ENCODE results near the gene CPSF6. TPM values are rescaled to one million over a fixed set of nuclear protein-coding genes. Genes with fewer than 3 reads are reported as not detected.
A peak's percentile ranks its signal among the peaks of the same experiment; 100 is the strongest.
"Not testable (repeated sequence)": the region's sequence is repeated elsewhere in the genome, so short reads cannot be mapped to it uniquely, and the experiment has no call there.

The CPSF6 gene
- total and polyA plus RNA-seq, 5 donors, result 21.1 to 44.8 (median 38.2) TPM

GRCh38 chr12:69262264-69262974, 23.1 kb downstream of the CPSF6 start:
- no peak for DNase-seq
- 97% methylated on average over 20 of the region's 20 CpGs for WGBS
- Histone ChIP-seq H3K9me3 (ENCODE audit: control insufficient read depth, low read length) (no peaks in the 10 kb centered on the region), H3K27me3 (ENCODE audit: control insufficient read depth, insufficient read depth) (no peaks in the 10 kb centered on the region), H3K4me1 (ENCODE audit: control insufficient read depth, insufficient read depth, low read length) (no peaks in the 10 kb centered on the region), H3K4me3 (ENCODE audit: low read length) (no peak overlapping the region), H3K27ac (ENCODE audit: low read length) (no peak overlapping the region)
- intact Hi-C loops (cut with DNase I), result no loop called here
- ATAC-seq, result no peak

- no peaks in the 10 kb centered on the region for H3K4me1 ChIP-seq (ENCODE audit: control insufficient read depth, insufficient read depth, low read length)
- no peak overlapping the region for H3K27ac ChIP-seq (ENCODE audit: low read length)
- DNase-seq (no peak), ATAC-seq (no peak)
- intact Hi-C loops (cut with DNase I), result no loop called here
- H3K27me3 ChIP-seq (ENCODE audit: control insufficient read depth, insufficient read depth), result no peaks in the 10 kb centered on the region
- H3K4me3 ChIP-seq (ENCODE audit: low read length), result no peak overlapping the region
- WGBS, result 92% methylated on average over 3 of the region's 3 CpGs
- H3K9me3 ChIP-seq (ENCODE audit: control insufficient read depth, low read length), result no peaks in the 10 kb centered on the region
Observed at GRCh38 chr12:69265205-69265604, 25.8 kb downstream of the CPSF6 start.

- DNase-seq; H3K4me1 ChIP-seq (ENCODE audit: control insufficient read depth, insufficient read depth, low read length); ATAC-seq; H3K9me3 ChIP-seq (ENCODE audit: control insufficient read depth, low read length); H3K4me3 ChIP-seq (ENCODE audit: low read length); intact Hi-C loops (cut with DNase I); H3K27ac ChIP-seq (ENCODE audit: low read length); H3K27me3 ChIP-seq (ENCODE audit: control insufficient read depth, insufficient read depth): not testable (repeated sequence)
- 90% methylated on average over 8 of the region's 8 CpGs for WGBS
Observed at GRCh38 chr12:69265633-69266032, 26.3 kb downstream of the CPSF6 start.

DNA sequence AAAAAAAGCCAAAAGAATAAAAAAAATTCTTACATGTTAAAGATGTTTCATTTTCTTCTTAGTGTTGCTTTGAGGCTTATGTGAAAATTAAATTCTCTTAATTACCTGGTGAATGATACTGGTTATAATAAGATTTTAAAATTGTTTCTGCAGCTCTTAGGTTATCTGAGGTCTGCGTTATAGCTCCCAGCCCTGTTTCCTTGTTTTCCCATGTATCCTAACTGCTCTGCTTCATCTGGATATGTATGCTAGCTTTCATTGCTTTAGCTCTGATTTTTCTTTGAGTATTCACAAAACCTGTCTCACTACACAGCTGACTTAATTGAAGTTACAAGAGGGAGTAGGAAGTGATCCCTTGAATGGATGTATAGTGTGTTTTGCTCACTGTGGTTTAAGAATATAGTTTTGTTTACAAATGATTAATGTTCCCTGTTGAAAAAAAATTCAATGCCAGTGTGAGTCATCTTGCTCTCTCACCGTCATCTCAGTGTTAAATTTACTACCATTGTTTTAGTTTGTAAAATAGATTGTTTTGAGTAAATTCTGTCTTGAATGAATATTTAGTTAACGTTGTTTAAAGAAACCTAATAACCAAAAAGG, 26.8 kb downstream of the CPSF6 start:
- WGBS, result 85% methylated on average over 3 of the region's 3 CpGs
- H3K9me3 ChIP-seq (ENCODE audit: control insufficient read depth, low read length), result no peaks in the 10 kb centered on the region

DNA sequence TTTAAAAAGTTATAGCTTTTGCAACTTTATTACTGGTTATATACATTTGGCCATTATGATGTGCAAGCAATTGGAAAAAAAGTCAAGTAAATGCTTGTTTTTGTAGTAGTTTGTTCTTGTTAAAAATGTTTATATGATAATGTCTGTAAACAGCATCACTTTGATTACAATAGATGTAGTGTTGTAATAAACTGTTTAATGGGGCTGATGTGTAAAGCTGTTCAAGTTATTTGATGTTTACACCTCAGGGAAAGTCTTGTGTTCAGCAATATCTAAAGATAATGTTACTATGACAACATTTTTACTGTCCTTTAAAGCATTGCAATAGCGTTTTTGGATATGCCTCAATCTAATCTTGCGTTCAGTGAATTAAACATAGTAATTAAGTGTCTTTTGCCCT, 30.4 kb downstream of the CPSF6 start:
- 80% methylated on average over 2 of the region's 2 CpGs for WGBS
- DNase-seq (no peak), ATAC-seq (no peak)
- no peaks in the 10 kb centered on the region for H3K27me3 ChIP-seq (ENCODE audit: control insufficient read depth, insufficient read depth)
- no peak overlapping the region for H3K27ac ChIP-seq (ENCODE audit: low read length)
- H3K4me1 ChIP-seq (ENCODE audit: control insufficient read depth, insufficient read depth, low read length), result no peaks in the 10 kb centered on the region
- no peak overlapping the region for H3K4me3 ChIP-seq (ENCODE audit: low read length)
- intact Hi-C loops (cut with DNase I), result no loop called here
- no peaks in the 10 kb centered on the region for H3K9me3 ChIP-seq (ENCODE audit: control insufficient read depth, low read length)

More for the DNA sequence above, 26.8 kb downstream of the CPSF6 start:
- intact Hi-C loops (cut with DNase I), result no loop called here
- ATAC-seq (no peak), DNase-seq (no peak)
- Histone ChIP-seq H3K4me3 (ENCODE audit: low read length) (no peak overlapping the region), H3K4me1 (ENCODE audit: control insufficient read depth, insufficient read depth, low read length) (no peaks in the 10 kb centered on the region), H3K27me3 (ENCODE audit: control insufficient read depth, insufficient read depth) (no peaks in the 10 kb centered on the region), H3K27ac (ENCODE audit: low read length) (no peak overlapping the region)

DNA sequence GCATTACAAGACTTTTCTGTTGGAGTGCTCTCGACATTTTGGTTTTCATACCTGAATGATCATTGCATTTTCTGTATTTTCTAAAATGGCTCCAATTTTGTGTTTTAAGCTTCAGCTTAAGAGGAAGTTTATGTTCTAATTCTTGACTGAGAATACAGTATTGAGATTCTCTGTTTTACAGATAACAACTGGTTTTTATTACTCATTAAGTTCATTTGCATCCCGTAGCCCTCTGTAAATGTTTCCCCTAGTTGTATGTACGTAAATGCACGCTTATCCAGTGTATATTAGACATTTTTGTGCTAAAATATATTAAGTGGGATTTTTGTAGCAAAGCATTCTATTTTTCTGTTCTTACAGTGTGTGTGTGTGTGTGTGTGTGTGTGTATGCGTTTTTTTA, 33.1 kb downstream of the CPSF6 start:
- WGBS, result 91% methylated on average over 5 of the region's 5 CpGs
- no peak overlapping the region for H3K4me3 ChIP-seq (ENCODE audit: low read length)
- H3K27ac ChIP-seq (ENCODE audit: low read length), result no peak overlapping the region
- ATAC-seq (no peak), DNase-seq (no peak)
- no peaks in the 10 kb centered on the region for H3K27me3 ChIP-seq (ENCODE audit: control insufficient read depth, insufficient read depth)
- H3K4me1 ChIP-seq (ENCODE audit: control insufficient read depth, insufficient read depth, low read length), result no peaks in the 10 kb centered on the region
- H3K9me3 ChIP-seq (ENCODE audit: control insufficient read depth, low read length), result no peaks in the 10 kb centered on the region
- intact Hi-C loops (cut with DNase I), result no loop called here

DNA sequence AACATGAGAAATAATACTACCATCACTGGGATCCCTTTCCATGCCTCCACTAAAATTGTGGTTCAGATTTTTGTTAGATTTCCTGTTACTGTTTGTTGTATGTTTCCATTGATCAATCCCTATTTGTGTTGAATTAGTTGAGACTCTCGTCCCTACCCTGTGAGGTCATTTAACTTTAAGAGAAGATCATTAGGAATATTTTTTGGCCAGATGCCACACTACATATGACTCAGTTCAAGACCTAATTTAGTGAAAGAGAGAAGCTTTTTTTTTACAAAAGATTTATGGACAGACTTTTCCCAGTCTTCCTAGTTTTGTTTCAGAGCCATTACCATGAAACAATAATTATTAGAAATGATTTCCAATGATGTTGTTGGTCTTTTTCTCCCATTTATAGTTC, 35.5 kb downstream of the CPSF6 start:
- WGBS, result 39% methylated on average over 1 of the region's 1 CpG
- H3K4me1 ChIP-seq (ENCODE audit: control insufficient read depth, insufficient read depth, low read length), result no peaks in the 10 kb centered on the region

DNA sequence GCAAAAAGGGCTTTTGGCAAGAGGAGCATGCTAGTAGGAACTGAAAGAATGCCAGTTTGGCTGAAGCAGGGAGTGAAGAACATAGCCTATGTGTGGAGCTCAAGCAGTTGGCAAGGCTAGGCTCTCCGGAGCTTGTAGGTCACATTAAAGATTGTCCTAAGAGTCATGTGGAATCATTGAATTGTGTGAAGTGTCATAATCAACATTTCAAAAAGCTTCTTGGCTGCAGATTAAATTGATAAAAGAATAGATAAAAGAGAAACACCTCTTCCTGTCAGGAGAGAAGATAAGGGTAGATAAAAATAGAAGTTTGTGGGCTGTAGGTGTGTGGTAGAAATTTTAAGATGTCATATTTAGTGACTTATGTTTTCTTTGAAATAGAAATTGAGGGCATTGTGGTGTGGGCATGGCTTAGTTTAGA, 36.1 kb downstream of the CPSF6 start:
- no peaks in the 10 kb centered on the region for H3K9me3 ChIP-seq (ENCODE audit: control insufficient read depth, low read length)
- no peaks in the 10 kb centered on the region for H3K27me3 ChIP-seq (ENCODE audit: control insufficient read depth, insufficient read depth)
- DNase-seq (no peak), ATAC-seq (peak in 1 of 2 donors; percentile 58)
- H3K27ac ChIP-seq (ENCODE audit: low read length), result no peak overlapping the region
- intact Hi-C loops (cut with DNase I), result no loop called here
- H3K4me3 ChIP-seq (ENCODE audit: low read length), result no peak overlapping the region
- 26% methylated on average over 1 of the region's 1 CpG for WGBS
- H3K4me1 ChIP-seq (ENCODE audit: control insufficient read depth, insufficient read depth, low read length), result no peaks in the 10 kb centered on the region

More for the DNA sequence above, 35.5 kb downstream of the CPSF6 start:
- no peaks in the 10 kb centered on the region for H3K9me3 ChIP-seq (ENCODE audit: control insufficient read depth, low read length)
- no peak overlapping the region for H3K4me3 ChIP-seq (ENCODE audit: low read length)
- intact Hi-C loops (cut with DNase I), result no loop called here
- H3K27ac ChIP-seq (ENCODE audit: low read length), result no peak overlapping the region
- DNase-seq (no peak), ATAC-seq (no peak)
- H3K27me3 ChIP-seq (ENCODE audit: control insufficient read depth, insufficient read depth), result no peaks in the 10 kb centered on the region

- Histone ChIP-seq H3K27ac (ENCODE audit: low read length) (no peak overlapping the region), H3K9me3 (ENCODE audit: control insufficient read depth, low read length) (no peaks in the 10 kb centered on the region), H3K4me1 (ENCODE audit: control insufficient read depth, insufficient read depth, low read length) (no peaks in the 10 kb centered on the region), H3K4me3 (ENCODE audit: low read length) (no peak overlapping the region), H3K27me3 (ENCODE audit: control insufficient read depth, insufficient read depth) (no peaks in the 10 kb centered on the region)
- peak in 1 of 2 donors; percentile 17 for ATAC-seq
- DNase-seq, result peak in 1 of 3 donors; percentile 25
- WGBS, result 83% methylated on average over 8 of the region's 8 CpGs
- intact Hi-C loops (cut with DNase I), result no loop called here
Observed at GRCh38 chr12:69278814-69279782, 39.7 kb downstream of the CPSF6 start.

DNA sequence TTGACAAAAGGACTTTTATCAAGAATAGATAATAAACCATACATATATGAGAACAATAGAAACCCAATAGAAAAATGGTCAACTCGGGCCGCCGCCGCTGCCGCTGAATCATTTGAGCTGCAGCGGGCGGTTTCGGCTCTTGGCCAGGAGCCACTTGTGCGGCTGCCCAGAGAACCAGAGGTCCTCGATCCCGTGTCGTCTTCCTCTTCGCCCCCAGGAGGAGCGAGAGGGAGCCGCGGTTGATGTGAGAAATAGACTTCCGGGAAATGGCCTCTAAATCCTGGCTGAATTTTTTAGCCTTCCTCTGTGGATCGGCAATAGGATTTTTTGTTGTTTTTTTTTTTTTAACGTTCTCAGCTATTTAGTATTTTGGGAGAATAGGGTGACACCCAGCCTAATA, 44.8 kb downstream of the CPSF6 start:
- Histone ChIP-seq H3K9me3 (ENCODE audit: control insufficient read depth, low read length) (no peaks in the 10 kb centered on the region), H3K4me1 (ENCODE audit: control insufficient read depth, insufficient read depth, low read length) (no peaks in the 10 kb centered on the region), H3K4me3 (ENCODE audit: low read length) (peak overlapping the region; percentile 42), H3K27ac (ENCODE audit: low read length) (no peak overlapping the region), H3K27me3 (ENCODE audit: control insufficient read depth, insufficient read depth) (no peaks in the 10 kb centered on the region)
- ATAC-seq, result peak; percentile 89 to 91
- WGBS, result under 1% methylated on average over 19 of the region's 19 CpGs
- DNase-seq, result peak; percentile 86 to 94 (median 93)
- intact Hi-C loops (cut with DNase I), result no loop called here

DNA sequence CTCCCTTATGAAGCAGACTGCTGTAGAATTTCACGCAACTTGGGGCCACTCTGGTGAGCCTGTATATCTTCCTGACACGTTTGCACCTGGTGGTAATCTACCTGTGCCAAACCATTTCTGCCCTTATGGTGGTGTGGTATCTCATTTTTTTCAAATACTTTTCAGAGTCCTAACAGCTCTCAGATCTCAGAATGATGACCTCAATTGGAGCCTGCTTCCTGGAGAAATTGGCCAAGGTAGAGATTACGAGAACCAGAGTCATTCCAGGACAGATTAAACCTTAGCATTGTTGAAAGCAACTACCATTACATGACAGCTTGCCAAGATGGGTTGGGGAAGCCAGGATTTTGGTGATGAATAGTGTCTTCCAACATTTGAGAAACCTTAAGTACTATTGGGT, 48.2 kb downstream of the CPSF6 start:
- 57% methylated on average over 3 of the region's 3 CpGs for WGBS
- H3K27me3 ChIP-seq (ENCODE audit: control insufficient read depth, insufficient read depth), result no peaks in the 10 kb centered on the region
- ATAC-seq, result no peak

More for the DNA sequence above, 48.2 kb downstream of the CPSF6 start:
- Histone ChIP-seq H3K27ac (ENCODE audit: low read length) (no peak overlapping the region), H3K4me1 (ENCODE audit: control insufficient read depth, insufficient read depth, low read length) (no peaks in the 10 kb centered on the region), H3K4me3 (ENCODE audit: low read length) (no peak overlapping the region), H3K9me3 (ENCODE audit: control insufficient read depth, low read length) (no peaks in the 10 kb centered on the region)
- intact Hi-C loops (cut with DNase I), result no loop called here
- no peak for DNase-seq

Data from right cardiac atrium (tissue), 5 donors.